GM18907 (cell line): ENCODE results near the gene GLS.

ENCODE experiments used
- ATAC-seq: cut with Tn5 transposase; IDR thresholded peaks from one replicate; pipeline ENCODE4 v1.9.1; 2021; ENCODE audit warnings: mild to moderate bottlenecking, moderate library complexity; ENCODE audit not compliant: unreplicated experiment

GLS gene

DNA sequence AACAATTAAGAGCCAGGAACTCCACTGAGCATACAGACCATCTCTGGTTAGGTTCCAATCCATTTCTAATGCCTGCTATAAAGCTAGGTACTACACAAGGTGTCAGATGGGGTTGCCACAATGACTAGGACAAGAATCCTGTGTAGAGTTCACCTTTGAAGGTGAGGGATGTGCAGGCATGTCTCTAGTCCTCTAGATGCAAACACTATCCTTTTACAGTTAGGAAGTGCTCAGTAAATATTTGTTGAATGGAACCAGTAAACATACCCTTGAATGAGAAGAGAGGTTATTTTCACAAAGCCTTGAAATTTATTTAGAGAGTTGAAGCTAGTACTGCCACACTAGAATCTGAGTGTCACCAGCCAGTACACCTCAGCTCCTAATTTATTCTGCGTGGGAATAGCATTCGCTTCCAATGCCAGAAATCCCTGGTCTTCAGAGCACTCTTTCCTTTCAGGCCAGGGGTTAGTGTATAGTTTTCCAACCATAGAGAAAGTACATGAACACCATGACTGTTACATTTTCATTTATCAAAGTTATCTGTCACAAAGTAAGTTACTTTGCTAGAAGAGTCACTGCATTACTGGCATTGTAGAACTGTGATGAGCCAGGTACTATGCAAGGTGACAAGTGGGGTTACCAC, 85.1 kb downstream of the GLS start:
- no peak for ATAC-seq

- no peak for ATAC-seq
Observed at GRCh38 chr2:190968522-190968921, 87.9 kb downstream of the GLS start.

DNA sequence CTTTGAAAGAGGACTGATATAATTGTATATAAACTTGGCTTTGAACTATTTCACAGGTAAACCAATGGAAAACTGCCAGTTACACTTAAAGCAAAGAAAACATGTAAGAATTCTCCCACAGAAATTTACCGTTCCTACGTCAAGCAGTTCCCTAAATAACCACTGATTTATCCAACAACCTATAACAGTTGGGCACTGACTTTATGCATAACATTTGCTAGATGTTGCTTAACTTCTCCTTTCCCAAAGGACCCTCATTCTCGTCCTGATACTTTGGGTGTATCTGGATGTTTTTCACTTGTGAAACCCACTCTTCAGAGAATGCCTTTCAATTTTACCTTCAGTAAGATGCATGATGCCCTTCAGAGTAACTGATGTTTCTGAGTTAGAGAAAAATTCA, 89.5 kb downstream of the GLS start:
- ATAC-seq: no peak

- no peak for ATAC-seq
Observed at GRCh38 chr2:190970873-190971506, 90.4 kb downstream of the GLS start.

DNA sequence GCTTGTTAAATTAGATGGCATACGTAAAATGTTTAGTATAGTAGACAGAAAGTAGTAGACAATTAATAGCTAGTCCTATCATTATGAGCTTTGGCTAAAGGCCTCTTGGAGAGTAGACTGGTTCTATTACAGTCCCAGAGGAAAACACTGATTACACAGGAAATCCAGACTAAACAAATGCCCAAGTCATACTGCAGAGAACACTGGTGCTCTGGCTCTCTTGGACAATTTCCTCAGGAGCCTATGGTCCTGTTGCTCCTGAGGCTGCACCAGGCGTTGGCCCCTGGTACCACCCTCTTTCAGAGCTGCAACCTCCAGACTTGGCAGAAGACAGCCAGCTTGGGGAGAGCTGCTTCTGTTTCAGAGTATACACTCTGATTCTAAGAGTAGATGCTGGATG, 91.6 kb downstream of the GLS start:
- no peak for ATAC-seq

- ATAC-seq: no peak
Observed at GRCh38 chr2:190972846-190973245, 92.2 kb downstream of the GLS start.

DNA sequence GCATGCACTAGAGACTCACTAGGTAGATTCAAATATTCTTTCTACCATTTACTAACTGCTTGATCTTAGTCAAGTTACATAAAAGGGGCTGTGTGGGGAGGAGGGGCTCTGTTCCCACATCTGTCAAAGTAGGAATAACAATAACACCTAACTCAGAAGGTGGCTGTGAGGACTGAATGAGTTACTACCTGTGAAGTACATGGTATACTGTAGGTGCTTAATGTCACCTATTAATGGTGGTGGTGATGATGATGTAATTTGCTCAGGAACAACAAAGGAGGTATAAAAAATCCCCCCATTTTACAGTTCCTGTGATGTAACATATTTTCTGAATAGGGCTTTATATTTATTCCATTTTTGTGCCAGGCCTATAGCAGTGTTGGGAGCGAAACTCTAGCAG, 92.6 kb downstream of the GLS start:
- ATAC-seq: no peak

DNA sequence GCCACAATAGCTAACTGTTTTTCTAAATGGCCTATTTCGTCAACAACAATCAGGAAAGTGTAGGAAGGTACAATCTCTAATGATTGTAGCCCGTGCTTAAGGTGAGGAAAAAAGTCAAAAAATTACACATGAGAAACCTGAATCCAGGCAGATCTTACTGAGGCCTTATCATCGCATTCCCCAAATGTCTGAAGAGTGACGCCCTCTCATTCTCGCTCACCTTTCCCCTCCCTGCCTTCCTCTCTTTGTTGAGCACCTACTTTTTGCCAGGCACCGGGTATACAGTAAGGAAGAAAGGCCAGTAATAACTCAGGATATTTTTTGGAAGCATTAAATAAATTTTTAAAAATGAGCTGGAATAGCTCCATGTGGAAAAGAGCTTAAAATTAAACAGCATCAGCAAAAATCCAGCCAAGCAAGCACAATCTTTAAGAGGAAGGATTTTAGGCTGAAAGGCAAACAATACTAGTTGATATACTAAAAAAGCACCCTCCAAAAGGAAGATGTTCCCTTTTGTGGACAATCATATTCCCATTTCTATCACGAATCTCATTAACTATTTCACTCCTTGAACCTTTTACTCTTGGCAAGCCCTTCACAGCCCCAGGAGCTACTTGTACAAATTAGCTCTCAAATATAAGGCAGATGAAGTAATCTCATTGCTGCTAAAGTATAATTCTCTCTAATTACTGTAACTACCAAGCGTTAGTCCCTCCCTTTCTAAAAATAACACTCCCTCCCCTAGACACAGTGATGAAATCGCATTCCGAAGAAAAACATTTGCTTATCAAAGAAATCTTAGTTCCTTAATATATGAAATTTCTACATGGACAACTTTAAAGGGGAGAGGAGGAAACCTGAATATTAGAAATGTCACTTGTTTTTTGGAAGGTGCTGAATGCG, 93.4 kb downstream of the GLS start:
- no peak for ATAC-seq

GRCh38 chr2:190974629-190975361, 94.2 kb downstream of the GLS start:
- ATAC-seq: no peak

DNA sequence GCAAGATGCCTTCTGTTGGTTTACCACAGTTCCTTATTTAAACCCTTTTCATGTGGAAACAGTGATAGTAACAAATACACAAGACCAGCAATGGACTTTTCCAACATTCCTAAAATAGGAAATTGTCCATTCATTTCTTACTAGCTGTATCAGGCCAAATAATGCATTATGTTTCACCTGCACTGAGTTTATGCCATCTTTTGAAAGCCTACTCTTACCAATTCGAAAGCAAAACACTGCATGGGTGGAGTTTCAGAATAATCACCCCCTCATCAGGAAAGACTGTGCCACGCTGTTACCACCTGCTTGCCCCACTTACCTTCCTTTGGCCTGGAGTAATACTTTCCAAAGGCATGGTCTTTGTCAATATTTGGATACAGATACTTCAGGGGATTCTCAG, 95.9 kb downstream of the GLS start:
- no peak for ATAC-seq

DNA sequence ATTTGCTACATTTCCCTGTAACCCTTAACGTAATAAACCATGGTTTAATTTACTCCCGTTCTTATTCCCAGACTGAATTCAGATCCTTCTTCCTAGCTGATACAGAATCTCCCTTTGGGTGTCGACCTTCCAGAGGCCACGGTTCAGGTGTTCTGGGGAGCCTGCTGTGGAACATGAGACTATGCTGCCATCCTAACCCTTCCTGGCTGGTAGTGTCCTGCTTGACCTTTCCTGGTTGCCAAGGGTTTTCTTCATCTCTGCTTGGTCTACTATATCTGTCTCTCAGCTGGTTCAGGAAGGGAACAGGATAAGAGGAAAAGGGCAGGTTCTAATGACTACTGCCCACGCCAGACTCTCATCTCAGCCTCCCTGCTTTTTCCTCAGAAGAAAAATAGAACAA, 96.9 kb downstream of the GLS start:
- ATAC-seq: no peak

DNA sequence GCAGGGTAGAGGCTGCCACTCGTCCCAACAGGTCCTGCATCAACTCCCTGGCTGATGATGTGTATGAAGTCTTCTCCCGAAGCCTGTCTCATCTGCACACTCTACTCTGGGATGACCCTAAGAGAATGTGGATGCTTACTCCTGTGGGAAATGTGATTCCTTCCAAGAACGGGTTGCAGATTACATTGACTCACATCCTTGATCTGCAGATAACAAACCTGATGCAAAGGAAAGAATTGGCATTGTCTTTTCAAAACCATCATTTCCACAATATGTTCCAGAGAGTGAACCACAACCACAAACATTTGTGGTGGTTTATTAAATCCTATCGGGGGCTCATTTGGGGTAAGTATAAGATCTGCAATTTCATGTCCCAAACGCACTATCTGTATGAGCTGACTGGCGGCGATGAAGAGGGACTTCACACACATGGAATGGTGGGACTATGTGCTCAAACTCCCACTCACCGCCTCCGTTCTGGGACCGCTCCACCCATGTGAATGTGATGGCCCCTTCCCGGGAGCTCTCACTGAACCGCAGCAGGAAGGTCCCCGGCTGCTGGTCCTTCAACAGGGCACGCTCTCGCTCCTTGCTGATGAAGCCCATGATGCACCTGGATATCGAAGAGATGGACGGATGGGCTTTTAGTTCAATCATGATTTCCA, 97.9 kb downstream of the GLS start:
- ATAC-seq: no peak

DNA sequence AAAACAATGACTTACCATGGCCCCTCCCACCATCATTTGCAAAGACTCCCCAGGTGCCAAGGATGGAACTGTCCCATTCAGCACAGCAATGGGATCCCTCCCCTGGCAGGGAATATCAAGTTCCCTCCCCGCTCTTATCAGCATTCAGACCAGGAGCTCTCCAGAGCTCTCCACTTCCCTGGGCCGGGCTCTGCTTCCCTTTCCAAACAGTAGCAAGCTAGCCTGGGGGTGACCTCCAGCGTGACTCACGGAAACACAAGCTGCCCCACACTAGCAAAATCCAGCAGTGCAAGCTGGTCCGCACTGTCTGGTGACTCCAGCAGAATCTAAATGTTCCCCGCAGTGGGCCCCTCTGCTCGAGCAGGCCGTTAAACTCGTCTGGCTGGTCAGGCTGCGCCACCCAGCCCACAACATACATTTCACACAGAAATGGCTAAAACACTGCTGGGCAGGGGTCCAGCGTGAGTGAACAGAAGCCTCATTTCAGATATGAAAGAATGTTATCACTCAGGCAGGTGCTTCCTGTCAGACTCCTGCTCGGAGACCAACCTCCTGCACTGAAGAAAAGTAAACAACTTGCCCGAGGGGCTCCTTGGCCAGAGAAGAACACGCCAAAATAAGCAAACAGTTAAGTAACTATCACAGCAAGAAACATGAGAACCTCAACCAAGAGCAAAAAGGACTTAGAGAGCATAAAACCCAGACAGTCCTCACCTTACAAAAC, 99.4 kb downstream of the GLS start:
- ATAC-seq: no peak

DNA sequence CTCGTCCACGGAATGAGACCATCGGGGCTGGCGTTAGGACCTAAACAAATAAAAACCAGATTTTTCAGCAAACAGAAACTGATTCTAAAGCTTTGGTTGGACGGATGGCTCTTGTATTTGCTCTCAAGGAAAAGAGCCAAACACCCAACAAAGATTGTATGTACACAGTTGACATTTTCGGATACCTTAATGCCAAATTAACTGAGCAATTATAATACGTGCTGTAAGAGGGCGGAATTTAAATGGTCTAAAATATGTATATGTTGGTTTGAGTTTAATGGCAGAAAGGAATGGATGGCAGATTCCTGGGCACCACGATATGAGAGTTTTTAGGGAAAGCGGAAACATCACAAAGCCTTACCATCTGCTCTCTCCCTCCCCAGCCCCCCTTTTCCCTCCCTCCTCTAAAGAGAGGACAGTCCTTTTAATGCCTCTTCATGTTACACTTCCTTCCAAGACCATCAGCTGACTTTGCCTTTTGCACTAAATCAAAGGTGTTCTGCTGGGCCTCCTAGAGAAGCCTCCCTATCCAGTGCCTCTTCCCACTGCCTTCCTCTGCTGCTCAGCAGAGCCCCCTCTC, 100.1 kb downstream of the GLS start:
- no peak for ATAC-seq

DNA sequence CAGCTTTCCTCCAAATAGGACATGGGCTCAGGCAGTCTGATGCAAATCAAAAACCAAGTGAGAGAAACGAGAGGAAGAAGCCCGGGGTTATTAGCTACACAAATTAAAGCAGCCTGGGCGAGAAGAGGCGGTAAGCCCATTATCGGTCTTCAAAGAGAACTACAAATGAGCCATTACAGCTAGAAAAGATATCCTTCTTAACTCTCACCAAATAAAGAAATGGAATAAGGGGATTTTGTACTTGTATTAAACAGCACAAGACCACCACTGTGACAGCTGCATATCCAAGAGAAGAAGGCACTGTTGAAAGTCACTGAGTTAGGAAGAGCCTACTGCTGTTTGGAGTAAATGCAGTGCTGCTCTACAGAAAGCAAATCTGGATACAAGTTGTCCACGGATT, 100.7 kb downstream of the GLS start:
- ATAC-seq: no peak

DNA sequence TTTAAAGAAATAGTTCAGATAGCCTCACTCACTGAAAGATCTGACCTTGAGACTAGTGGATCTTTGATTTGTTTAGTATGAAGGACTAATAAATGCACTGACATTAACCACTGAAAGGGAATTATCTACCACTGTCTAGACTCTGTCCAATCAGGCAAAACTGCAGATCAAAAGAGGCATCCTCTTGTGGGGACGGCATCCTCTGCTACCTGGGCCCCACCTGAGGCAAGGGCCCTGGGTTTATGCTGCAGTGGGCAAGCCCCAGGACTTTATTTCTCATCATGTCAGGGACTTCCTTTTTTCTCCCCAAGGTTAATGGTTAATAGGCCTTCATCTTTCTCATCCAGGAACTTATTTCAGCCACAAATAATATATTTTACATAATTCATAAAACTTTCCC, 101.1 kb downstream of the GLS start:
- no peak for ATAC-seq

DNA sequence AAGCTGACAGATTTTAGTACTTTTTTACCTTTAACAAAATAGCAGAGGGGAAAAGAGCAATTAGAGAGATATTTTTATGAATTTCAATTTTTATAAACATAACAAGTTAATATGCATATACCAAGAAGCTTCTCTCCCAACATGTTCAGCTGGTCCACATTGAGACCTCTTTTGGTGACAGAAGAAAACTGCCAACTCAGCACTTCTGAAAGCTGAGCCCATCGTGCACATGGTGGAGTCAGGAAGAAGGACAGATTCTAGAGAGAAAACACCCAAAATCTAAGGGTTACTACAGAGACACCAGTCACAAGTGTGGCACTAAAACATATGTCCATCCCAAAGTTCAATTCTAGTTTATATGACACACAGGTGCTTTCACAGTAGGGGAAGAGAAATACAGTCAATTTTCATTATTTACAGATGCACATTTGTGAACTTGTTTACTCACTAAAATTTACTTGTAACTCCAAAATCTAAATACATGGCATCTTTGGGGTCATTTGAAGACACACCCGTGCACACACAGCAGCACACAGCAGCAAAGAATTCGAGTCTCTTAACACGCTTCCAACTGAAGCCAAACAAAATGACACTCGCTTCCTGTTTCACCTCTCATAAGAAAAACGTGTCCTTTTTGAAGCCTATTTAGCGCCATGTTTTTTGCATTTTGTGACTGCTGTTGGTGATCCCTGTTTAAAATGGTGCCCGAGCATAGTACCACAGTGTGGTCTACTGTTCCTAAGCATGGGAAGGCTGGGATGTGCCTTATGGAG, 101.8 kb downstream of the GLS start:
- ATAC-seq: no peak

GRCh38 chr2:190984595-190984994, 104.0 kb downstream of the GLS start:
- ATAC-seq: no peak
